ENCODE measurements around the gene CD53. TPM values are rescaled to one million over a fixed set of nuclear protein-coding genes. Genes with fewer than 3 reads are reported as not detected.

The CD53 gene
- total RNA-seq, 1 experiment from 2014 or later: 0.96 TPM

DNA sequence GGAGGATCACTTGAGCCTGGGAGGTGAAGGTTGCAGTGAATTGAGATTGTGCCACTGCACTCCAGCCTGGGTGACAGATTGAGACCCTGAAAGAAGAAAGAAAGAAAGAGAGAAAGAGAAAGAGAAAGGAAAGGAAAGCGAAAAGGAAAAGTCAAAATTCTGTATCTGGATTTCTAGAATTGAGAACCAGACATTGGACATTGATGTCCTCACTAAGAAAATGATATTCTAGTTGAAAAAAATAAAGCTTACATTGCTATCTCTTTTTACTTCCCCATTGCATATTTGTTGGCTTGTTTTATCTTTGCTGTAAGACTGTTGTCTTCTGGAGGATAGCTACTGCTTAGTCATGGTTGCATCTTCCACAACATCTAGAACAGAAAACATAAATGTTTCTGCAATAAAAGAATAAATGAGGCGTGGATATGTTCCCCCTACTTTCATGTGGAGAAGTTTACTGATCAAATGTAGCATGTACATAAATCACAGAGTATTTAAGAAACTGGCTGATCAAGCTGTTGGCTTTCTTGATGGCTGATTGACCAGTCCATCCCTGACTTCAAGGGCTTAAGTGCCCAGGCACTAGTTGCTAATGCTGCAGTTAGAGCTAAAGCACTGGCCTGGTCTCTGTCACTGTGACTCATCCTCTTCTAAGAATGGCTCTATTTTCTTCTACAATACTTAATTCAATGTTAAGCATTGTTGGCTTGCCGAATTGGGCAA, 17.7 kb downstream of the CD53 start:
- DNase-seq (ENCODE audit: low read depth, low spot score) (no peak), ATAC-seq (no peak)
- Histone ChIP-seq H3K27ac (ENCODE audit: low read depth, low read length) (no peak overlapping the region), H3K4me1 (ENCODE audit: control insufficient read depth in 1 of 2, insufficient read depth in 2 of 2, low read length in 2 of 2) (no peaks in the 10 kb centered on the region), H3K27me3 (ENCODE audit: insufficient read depth, low read length) (peaks cover 24% of the 10 kb centered on the region; the same call in 1 of the 2 replicates), H3K4me3 (replicated peaks in 1 of 2; ENCODE audit: low read depth in 1 of 2, low read length in 2 of 2) (no peak overlapping the region), H2AFZ (ENCODE audit: low read depth, low read length, poor library complexity, severe bottlenecking) (no peak overlapping the region), H3K9me2 (ENCODE audit: insufficient read depth) (no peaks in the 10 kb centered on the region), H3K36me3 (ENCODE audit: control insufficient read depth in 1 of 2, insufficient read depth in 2 of 2, low read length in 2 of 2) (no peaks in the 10 kb centered on the region), H3K9ac (ENCODE audit: low read length) (no peak overlapping the region), H3K79me2 (ENCODE audit: insufficient read depth, low read length) (no peaks in the 10 kb centered on the region), H3K4me2 (ENCODE audit: low read length) (no peak overlapping the region), H4K20me1 (ENCODE audit: insufficient read depth) (no peaks in the 10 kb centered on the region), H3K9me3 (ENCODE audit: control insufficient read depth in 1 of 2, insufficient read depth in 1 of 2, low read depth in 1 of 2, low read length in 2 of 2) (no peaks in the 10 kb centered on the region)
- CTCF ChIA-PET: interaction anchor here (1.5 kb wide), 1 partner anchor 102 kb away, joined by 3 read pairs; no protein-coding TSS in a partner anchor
- intact Hi-C loops (cut with micrococcal nuclease): no loop called here
- TF ChIP-seq EZH2 (IDR thresholded peaks at IDR 0.05) (no peak), POLR2AphosphoS5 (IDR thresholded peaks at IDR 0.05; ENCODE audit: low read depth, low read length) (no peak), CEBPB (IDR thresholded peaks at IDR 0.05; ENCODE audit: low read depth) (no peak), JUND (IDR thresholded peaks at IDR 0.05) (no peak)
- RAD21 ChIA-PET (ENCODE audit: low non-redundant PET in 1 of 2, low total read pairs in 2 of 2, uncharacterized antibody in 2 of 2, unreplicated experiment in 2 of 2): no interaction called here
- POLR2A ChIA-PET: no interaction called here
- no TSS peak for BruUV-seq (replicated peaks)

- RAD21 ChIA-PET (ENCODE audit: low non-redundant PET in 1 of 2, low total read pairs in 2 of 2, uncharacterized antibody in 2 of 2, unreplicated experiment in 2 of 2): no interaction called here
- Histone ChIP-seq H3K27me3 (ENCODE audit: insufficient read depth, low read length) (peaks cover 37% of the 10 kb centered on the region), H3K79me2 (ENCODE audit: insufficient read depth, low read length) (no peaks in the 10 kb centered on the region), H3K9me2 (ENCODE audit: insufficient read depth) (no peaks in the 10 kb centered on the region), H3K27ac (ENCODE audit: low read depth, low read length) (no peak overlapping the region), H3K36me3 (ENCODE audit: control insufficient read depth in 1 of 2, insufficient read depth in 2 of 2, low read length in 2 of 2) (no peaks in the 10 kb centered on the region), H3K4me2 (ENCODE audit: low read length) (no peak overlapping the region), H3K9ac (ENCODE audit: low read length) (no peak overlapping the region), H3K9me3 (ENCODE audit: control insufficient read depth in 1 of 2, insufficient read depth in 1 of 2, low read depth in 1 of 2, low read length in 2 of 2) (no peaks in the 10 kb centered on the region), H3K4me1 (ENCODE audit: control insufficient read depth in 1 of 2, insufficient read depth in 2 of 2, low read length in 2 of 2) (no peaks in the 10 kb centered on the region), H2AFZ (ENCODE audit: low read depth, low read length, poor library complexity, severe bottlenecking) (no peak overlapping the region), H3K4me3 (replicated peaks in 1 of 2; ENCODE audit: low read depth in 1 of 2, low read length in 2 of 2) (no peak overlapping the region), H4K20me1 (ENCODE audit: insufficient read depth) (no peaks in the 10 kb centered on the region)
- intact Hi-C loops (cut with micrococcal nuclease): no loop called here
- POLR2A ChIA-PET: no interaction called here
- TF ChIP-seq ELF1 (IDR thresholded peaks at IDR 0.05; ENCODE audit: borderline replicate concordance, low read depth) (no peak), EZH2phosphoT487 (IDR thresholded peaks at IDR 0.05; ENCODE audit: borderline replicate concordance) (no peak), CBX3 (IDR thresholded peaks at IDR 0.05; ENCODE audit: low read depth) (no peak), RAD21 (IDR thresholded peaks at IDR 0.05; ENCODE audit: low read depth) (0 out of 2 replicates have a peak, but pooled peaks have one; percentile 10)
- TF ChIP-seq, protein P1, sequence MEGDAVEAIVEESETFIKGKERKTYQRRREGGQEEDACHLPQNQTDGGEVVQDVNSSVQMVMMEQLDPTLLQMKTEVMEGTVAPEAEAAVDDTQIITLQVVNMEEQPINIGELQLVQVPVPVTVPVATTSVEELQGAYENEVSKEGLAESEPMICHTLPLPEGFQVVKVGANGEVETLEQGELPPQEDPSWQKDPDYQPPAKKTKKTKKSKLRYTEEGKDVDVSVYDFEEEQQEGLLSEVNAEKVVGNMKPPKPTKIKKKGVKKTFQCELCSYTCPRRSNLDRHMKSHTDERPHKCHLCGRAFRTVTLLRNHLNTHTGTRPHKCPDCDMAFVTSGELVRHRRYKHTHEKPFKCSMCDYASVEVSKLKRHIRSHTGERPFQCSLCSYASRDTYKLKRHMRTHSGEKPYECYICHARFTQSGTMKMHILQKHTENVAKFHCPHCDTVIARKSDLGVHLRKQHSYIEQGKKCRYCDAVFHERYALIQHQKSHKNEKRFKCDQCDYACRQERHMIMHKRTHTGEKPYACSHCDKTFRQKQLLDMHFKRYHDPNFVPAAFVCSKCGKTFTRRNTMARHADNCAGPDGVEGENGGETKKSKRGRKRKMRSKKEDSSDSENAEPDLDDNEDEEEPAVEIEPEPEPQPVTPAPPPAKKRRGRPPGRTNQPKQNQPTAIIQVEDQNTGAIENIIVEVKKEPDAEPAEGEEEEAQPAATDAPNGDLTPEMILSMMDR (IDR thresholded peaks at IDR 0.05 in 2 of 3, conservative IDR thresholded peaks at IDR 0.05 in 1 of 3; ENCODE audit: borderline replicate concordance in 1 of 3, insufficient read depth in 1 of 3, low read depth in 2 of 3, low read length in 2 of 3): 0 out of 6 replicates have a peak, but pooled peaks of 1 of the 3 experiments have one; percentile 27
- TF ChIP-seq, protein P2, sequence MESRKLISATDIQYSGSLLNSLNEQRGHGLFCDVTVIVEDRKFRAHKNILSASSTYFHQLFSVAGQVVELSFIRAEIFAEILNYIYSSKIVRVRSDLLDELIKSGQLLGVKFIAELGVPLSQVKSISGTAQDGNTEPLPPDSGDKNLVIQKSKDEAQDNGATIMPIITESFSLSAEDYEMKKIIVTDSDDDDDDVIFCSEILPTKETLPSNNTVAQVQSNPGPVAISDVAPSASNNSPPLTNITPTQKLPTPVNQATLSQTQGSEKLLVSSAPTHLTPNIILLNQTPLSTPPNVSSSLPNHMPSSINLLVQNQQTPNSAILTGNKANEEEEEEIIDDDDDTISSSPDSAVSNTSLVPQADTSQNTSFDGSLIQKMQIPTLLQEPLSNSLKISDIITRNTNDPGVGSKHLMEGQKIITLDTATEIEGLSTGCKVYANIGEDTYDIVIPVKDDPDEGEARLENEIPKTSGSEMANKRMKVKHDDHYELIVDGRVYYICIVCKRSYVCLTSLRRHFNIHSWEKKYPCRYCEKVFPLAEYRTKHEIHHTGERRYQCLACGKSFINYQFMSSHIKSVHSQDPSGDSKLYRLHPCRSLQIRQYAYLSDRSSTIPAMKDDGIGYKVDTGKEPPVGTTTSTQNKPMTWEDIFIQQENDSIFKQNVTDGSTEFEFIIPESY (IDR thresholded peaks at IDR 0.05; ENCODE audit: extremely low read depth, insufficient replicate concordance, low read length): no peak
- no TSS peak for BruUV-seq (replicated peaks)
- CTCF ChIA-PET: no interaction called here
- DNase-seq (ENCODE audit: low read depth, low spot score) (no peak), ATAC-seq (peak; percentile 86)
These were observed 21.1 kb downstream of the CD53 start for GRCh38 chr1:110893908-110894490.

Measured in HCT116 (cell line).